Measurements from ENCODE around the gene NR6A1. TPM values are rescaled to one million over a fixed set of nuclear protein-coding genes. Genes with fewer than 3 reads are reported as not detected.

The NR6A1 gene
- polyA plus RNA-seq, 1 experiment: 0.10 TPM

DNA sequence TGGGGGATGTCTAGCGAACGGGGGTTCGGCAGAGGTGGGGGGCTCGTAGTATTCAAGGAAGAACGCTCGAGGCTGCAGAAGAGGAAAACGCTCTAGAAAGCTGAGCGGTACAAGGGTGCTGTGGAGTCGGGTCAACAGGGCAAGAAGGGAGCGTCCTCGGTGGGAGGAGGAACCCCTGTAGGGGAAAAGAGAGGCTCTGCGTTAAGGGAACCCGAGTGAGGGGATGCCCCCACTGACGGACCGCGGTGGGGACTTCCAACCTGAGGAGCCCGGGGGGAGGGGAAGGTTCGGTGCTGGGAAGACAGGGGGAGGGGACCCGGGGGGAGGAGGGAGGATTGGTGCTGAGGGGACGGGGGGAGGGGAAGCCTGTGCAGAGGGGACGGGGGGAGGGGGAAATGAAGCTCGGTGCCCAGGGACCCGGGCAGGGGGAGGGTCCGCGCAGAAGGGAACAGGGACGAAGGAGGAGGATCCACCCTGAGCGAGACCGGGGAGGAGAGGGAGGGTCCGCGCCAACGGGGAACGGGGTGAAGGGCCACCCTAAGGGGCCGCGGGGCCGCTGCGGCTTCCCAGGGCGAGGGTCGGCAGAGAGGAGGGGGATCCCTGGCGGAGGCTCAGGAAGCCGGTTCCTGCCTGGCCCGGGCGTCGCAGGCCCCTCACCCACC, 621 bp downstream of the NR6A1 start:
- ChIA-PET POLR2A (interaction anchor here (0.6 to 2.0 kb wide), 8 partner anchors 9 to 422 kb away, joined by 3 to 12 read pairs (median 4); partner anchors contain the start of genes ARPC5L, RPL35 and WDR38), CTCF (interaction anchor here (1.0 to 12.3 kb wide), 7 partner anchors 9 to 153 kb away, joined by 4 to 674 read pairs (median 7); partner anchors contain the start of genes ARPC5L, RPL35 and WDR38)
- no peaks in the 10 kb centered on the region for H3K9me3 ChIP-seq (ENCODE audit: control insufficient read depth, insufficient read depth, low read length)

DNA sequence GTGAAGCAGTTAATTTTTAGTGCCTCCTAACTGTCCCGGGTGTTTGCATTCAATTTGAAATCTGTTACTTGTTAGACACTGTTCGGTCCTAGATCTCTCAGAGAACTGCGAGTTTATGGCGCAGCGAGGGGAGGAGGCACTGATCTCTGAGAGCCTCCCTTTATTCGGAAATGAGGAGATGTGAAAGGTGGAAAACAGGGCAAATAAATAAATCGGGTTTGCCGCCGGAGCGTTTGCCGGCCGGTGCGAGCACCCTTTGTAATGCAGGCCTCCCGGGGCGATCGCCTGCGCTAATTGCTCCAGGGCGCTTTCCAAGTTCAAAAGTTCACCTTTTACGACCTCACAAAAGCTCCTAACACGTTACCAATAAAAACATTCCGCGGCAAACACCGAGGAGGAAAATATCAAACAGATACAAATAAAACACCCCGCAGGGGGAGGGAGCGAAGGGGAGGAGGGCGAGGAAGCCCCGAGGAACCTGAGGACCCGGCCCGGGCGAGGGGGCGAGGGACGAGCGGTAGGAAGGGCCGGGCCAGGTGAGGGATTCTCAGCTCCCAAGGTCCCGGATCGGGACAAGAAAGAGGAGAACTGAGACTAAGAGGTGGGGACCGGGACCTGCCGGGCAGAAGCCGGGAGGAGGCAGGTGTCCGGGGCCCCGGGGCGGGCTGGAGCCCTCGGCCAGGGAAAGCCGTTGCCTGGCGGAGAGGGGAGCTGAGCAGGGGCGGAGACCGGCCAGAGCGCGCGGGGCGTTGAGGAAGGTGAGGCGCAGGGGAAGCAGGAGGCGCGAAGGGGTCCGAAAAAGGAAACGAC, 1.4 kb downstream of the NR6A1 start:
- Histone ChIP-seq H3K27me3 (ENCODE audit: control insufficient read depth, insufficient read depth, low read length) (peaks cover 53% of the 10 kb centered on the region), H3K4me3 (ENCODE audit: low read depth, low read length) (no peak overlapping the region), H3K9me3 (ENCODE audit: control insufficient read depth, insufficient read depth, low read length) (no peaks in the 10 kb centered on the region), H3K27ac (ENCODE audit: low read depth, low read length) (no peak overlapping the region)
- no peak for DNase-seq (ENCODE audit: low read depth, low spot score)
- TF ChIP-seq CTCF (IDR thresholded peaks at IDR 0.05; ENCODE audit: low read depth, low read length): no peak
- ChIA-PET CTCF (interaction anchor here (1.0 to 12.3 kb wide), 4 partner anchors 27 to 152 kb away, joined by 4 to 674 read pairs (median 9); partner anchors contain the start of gene WDR38), POLR2A (interaction anchor here (0.6 kb wide), 1 partner anchor 91 kb away, joined by 9 read pairs; no protein-coding TSS in a partner anchor)

More for the DNA sequence above, 621 bp downstream of the NR6A1 start:
- peak overlapping the region; percentile 63 for H3K4me3 ChIP-seq (ENCODE audit: low read depth, low read length)
- TF ChIP-seq CTCF (IDR thresholded peaks at IDR 0.05; ENCODE audit: low read depth, low read length): no peak
- no peak overlapping the region for H3K27ac ChIP-seq (ENCODE audit: low read depth, low read length)
- no peak for DNase-seq (ENCODE audit: low read depth, low spot score)
- H3K27me3 ChIP-seq (ENCODE audit: control insufficient read depth, insufficient read depth, low read length): peaks cover 46% of the 10 kb centered on the region

- no peak for DNase-seq (ENCODE audit: low read depth, low spot score)
- CTCF ChIA-PET: interaction anchor here (0.8 to 12.3 kb wide), 3 partner anchors 57 to 152 kb away, joined by 4 to 674 read pairs (median 6); partner anchors contain the start of gene WDR38
- no peaks in the 10 kb centered on the region for H3K9me3 ChIP-seq (ENCODE audit: control insufficient read depth, insufficient read depth, low read length)
- POLR2A ChIA-PET: no interaction called here
- H3K4me3 ChIP-seq (ENCODE audit: low read depth, low read length): no peak overlapping the region
- H3K27ac ChIP-seq (ENCODE audit: low read depth, low read length): no peak overlapping the region
- H3K27me3 ChIP-seq (ENCODE audit: control insufficient read depth, insufficient read depth, low read length): peaks cover 60% of the 10 kb centered on the region
- TF ChIP-seq CTCF (IDR thresholded peaks at IDR 0.05; ENCODE audit: low read depth, low read length): no peak
These were observed 2.2 kb downstream of the NR6A1 start for GRCh38 chr9:124768750-124769548.

- H3K27ac ChIP-seq (ENCODE audit: low read depth, low read length): no peak overlapping the region
- TF ChIP-seq CTCF (IDR thresholded peaks at IDR 0.05; ENCODE audit: low read depth, low read length): no peak
- no peak overlapping the region for H3K4me3 ChIP-seq (ENCODE audit: low read depth, low read length)
- ChIA-PET CTCF (interaction anchor here (0.8 to 12.3 kb wide), 3 partner anchors 56 to 151 kb away, joined by 4 to 674 read pairs (median 6); partner anchors contain the start of gene WDR38), POLR2A (no interaction called here)
- H3K9me3 ChIP-seq (ENCODE audit: control insufficient read depth, insufficient read depth, low read length): no peaks in the 10 kb centered on the region
- DNase-seq (ENCODE audit: low read depth, low spot score): no peak
- peaks cover 60% of the 10 kb centered on the region for H3K27me3 ChIP-seq (ENCODE audit: control insufficient read depth, insufficient read depth, low read length)
These were observed 2.8 kb downstream of the NR6A1 start for GRCh38 chr9:124768334-124768733.
